ENCODE results near the gene HTR4. TPM values are rescaled to one million over a fixed set of nuclear protein-coding genes. Genes with fewer than 3 reads are reported as not detected.

The HTR4 gene
- polyA plus RNA-seq, 1 donor from 2014 or later: not detected

DNA sequence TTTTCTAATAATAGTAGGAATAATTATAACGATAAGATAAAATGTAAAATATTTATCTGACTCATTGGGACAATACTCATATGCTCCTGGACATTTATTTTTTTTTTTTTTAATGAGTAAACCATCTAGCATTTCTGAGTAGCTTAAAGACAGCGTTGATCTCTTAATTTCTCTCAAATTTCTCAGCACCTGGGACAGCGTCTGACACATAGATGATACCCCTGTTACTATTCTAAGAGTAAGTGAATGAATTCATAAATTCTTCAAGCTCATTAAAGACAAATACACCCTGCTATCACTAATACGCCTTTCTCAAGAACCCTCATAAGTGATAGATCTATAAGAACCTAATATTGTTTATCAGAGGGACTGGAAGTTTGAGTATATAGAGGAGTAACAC, 12.0 kb upstream of the HTR4 start:
- no peaks in the 10 kb centered on the region for H4K20me1 ChIP-seq (ENCODE audit: insufficient read depth)
- TF ChIP-seq POLR2AphosphoS5 (IDR thresholded peaks at IDR 0.05) (no peak), EP300 (conservative IDR thresholded peaks at IDR 0.05; ENCODE audit: poor library complexity, severe bottlenecking) (no peak), EZH2 (IDR thresholded peaks at IDR 0.05; ENCODE audit: borderline replicate concordance, insufficient read depth, low read length, poor library complexity, severe bottlenecking) (no peak), TAF1 (IDR thresholded peaks at IDR 0.05; ENCODE audit: low read depth) (no peak), REST (IDR thresholded peaks at IDR 0.05; ENCODE audit: borderline replicate concordance) (no peak), RAD21 (conservative IDR thresholded peaks at IDR 0.05) (no peak), MXI1 (conservative IDR thresholded peaks at IDR 0.05; ENCODE audit: poor library complexity, severe bottlenecking) (no peak), SMC3 (conservative IDR thresholded peaks at IDR 0.05; ENCODE audit: poor library complexity) (no peak)
- TF ChIP-seq, protein P1, sequence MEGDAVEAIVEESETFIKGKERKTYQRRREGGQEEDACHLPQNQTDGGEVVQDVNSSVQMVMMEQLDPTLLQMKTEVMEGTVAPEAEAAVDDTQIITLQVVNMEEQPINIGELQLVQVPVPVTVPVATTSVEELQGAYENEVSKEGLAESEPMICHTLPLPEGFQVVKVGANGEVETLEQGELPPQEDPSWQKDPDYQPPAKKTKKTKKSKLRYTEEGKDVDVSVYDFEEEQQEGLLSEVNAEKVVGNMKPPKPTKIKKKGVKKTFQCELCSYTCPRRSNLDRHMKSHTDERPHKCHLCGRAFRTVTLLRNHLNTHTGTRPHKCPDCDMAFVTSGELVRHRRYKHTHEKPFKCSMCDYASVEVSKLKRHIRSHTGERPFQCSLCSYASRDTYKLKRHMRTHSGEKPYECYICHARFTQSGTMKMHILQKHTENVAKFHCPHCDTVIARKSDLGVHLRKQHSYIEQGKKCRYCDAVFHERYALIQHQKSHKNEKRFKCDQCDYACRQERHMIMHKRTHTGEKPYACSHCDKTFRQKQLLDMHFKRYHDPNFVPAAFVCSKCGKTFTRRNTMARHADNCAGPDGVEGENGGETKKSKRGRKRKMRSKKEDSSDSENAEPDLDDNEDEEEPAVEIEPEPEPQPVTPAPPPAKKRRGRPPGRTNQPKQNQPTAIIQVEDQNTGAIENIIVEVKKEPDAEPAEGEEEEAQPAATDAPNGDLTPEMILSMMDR (IDR thresholded peaks at IDR 0.05; ENCODE audit: poor library complexity, severe bottlenecking): no peak
- no peaks in the 10 kb centered on the region for H3K9me3 ChIP-seq (ENCODE audit: low read length)
- no peak overlapping the region for H3K4me3 ChIP-seq (ENCODE audit: low read length)
- H3K27ac ChIP-seq (ENCODE audit: low read length): no peak overlapping the region
- no peaks in the 10 kb centered on the region for H3K36me3 ChIP-seq (ENCODE audit: insufficient read depth, low read length)
- no peak overlapping the region for H2AFZ ChIP-seq (ENCODE audit: low read depth, low read length)
- no peaks in the 10 kb centered on the region for H3K27me3 ChIP-seq (ENCODE audit: insufficient read depth, low read depth, low read length)
- no peaks in the 10 kb centered on the region for H3K9me2 ChIP-seq (ENCODE audit: insufficient read depth, low read length)
- H3F3A ChIP-seq (ENCODE audit: insufficient read depth, low read length, poor library complexity, severe bottlenecking): no peaks in the 10 kb centered on the region
- no peak overlapping the region for H3K4me2 ChIP-seq (ENCODE audit: low read length)
- H3K79me2 ChIP-seq (replicated peaks; ENCODE audit: insufficient read depth, low read length): no peaks in the 10 kb centered on the region
- H3K9ac ChIP-seq (ENCODE audit: low read length): no peak overlapping the region

GRCh38 chr5:148665431-148665830, 11.1 kb upstream of the HTR4 start:
- Histone ChIP-seq H3K9me2 (ENCODE audit: insufficient read depth, low read length) (no peaks in the 10 kb centered on the region), H4K20me1 (ENCODE audit: insufficient read depth) (no peaks in the 10 kb centered on the region), H3K79me2 (replicated peaks; ENCODE audit: insufficient read depth, low read length) (no peaks in the 10 kb centered on the region), H3K27ac (ENCODE audit: low read length) (no peak overlapping the region), H3K9me3 (ENCODE audit: low read length) (no peaks in the 10 kb centered on the region), H2AFZ (ENCODE audit: low read depth, low read length) (no peak overlapping the region), H3F3A (ENCODE audit: insufficient read depth, low read length, poor library complexity, severe bottlenecking) (no peaks in the 10 kb centered on the region), H3K9ac (ENCODE audit: low read length) (no peak overlapping the region), H3K4me2 (ENCODE audit: low read length) (no peak overlapping the region), H3K4me3 (ENCODE audit: low read length) (no peak overlapping the region), H3K36me3 (ENCODE audit: insufficient read depth, low read length) (no peaks in the 10 kb centered on the region), H3K27me3 (ENCODE audit: insufficient read depth, low read depth, low read length) (no peaks in the 10 kb centered on the region)
- TF ChIP-seq RAD21 (conservative IDR thresholded peaks at IDR 0.05) (no peak), EP300 (conservative IDR thresholded peaks at IDR 0.05; ENCODE audit: poor library complexity, severe bottlenecking) (no peak), EZH2 (IDR thresholded peaks at IDR 0.05; ENCODE audit: borderline replicate concordance, insufficient read depth, low read length, poor library complexity, severe bottlenecking) (no peak), SMC3 (conservative IDR thresholded peaks at IDR 0.05; ENCODE audit: poor library complexity) (no peak), REST (IDR thresholded peaks at IDR 0.05; ENCODE audit: borderline replicate concordance) (no peak), MXI1 (conservative IDR thresholded peaks at IDR 0.05; ENCODE audit: poor library complexity, severe bottlenecking) (no peak), POLR2AphosphoS5 (IDR thresholded peaks at IDR 0.05) (no peak), TAF1 (IDR thresholded peaks at IDR 0.05; ENCODE audit: low read depth) (no peak)
- TF ChIP-seq, protein P1 (IDR thresholded peaks at IDR 0.05; ENCODE audit: poor library complexity, severe bottlenecking): no peak

Measured in neural cell (in vitro differentiated cells).